ENCODE results near the gene ELOB.
A peak's percentile ranks its signal among the peaks of the same experiment; 100 is the strongest.

Gene ELOB

DNA sequence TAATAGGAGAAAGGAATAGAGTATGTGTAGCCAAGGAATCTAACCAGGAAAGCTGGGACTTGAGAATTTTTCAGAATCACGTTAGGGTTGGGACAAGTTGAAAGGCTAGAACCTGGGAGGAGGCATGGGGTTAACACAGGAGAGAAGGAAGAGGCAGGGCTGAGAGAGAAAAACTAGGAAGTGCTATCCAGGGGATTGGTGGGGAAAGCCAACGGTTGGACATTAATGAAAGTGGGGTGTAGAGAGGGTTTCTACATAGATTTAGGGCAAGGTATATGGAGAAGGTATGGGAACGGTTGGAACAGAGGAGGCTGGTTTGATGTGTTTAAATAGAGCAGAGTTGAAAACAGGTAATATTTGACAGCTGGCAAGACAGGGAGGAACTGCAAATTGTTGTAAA lies 21.9 kb downstream of the ELOB start:
- no peak for DNase-seq (ENCODE audit: low read depth, low spot score)
- H3K4me3 ChIP-seq (ENCODE audit: low read length), result no peak overlapping the region

DNA sequence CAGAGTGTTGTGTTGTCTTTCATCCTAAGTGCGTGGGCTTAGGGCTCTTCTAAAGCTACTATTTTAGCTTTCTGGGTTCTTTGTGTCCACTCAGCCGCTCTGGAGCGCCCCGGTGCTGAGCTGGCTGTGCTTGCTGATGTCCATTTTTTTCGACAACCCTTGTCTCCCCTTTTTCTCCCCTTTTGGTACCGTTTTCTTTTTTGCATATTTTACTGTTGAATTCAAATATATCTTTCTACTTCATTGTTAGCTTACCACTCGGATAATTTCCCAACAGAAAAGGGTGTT lies 23.4 kb downstream of the ELOB start:
- H3K4me3 ChIP-seq (ENCODE audit: low read length), result peak overlapping the region; percentile 79
- DNase-seq (ENCODE audit: low read depth, low spot score), result no peak

DNA sequence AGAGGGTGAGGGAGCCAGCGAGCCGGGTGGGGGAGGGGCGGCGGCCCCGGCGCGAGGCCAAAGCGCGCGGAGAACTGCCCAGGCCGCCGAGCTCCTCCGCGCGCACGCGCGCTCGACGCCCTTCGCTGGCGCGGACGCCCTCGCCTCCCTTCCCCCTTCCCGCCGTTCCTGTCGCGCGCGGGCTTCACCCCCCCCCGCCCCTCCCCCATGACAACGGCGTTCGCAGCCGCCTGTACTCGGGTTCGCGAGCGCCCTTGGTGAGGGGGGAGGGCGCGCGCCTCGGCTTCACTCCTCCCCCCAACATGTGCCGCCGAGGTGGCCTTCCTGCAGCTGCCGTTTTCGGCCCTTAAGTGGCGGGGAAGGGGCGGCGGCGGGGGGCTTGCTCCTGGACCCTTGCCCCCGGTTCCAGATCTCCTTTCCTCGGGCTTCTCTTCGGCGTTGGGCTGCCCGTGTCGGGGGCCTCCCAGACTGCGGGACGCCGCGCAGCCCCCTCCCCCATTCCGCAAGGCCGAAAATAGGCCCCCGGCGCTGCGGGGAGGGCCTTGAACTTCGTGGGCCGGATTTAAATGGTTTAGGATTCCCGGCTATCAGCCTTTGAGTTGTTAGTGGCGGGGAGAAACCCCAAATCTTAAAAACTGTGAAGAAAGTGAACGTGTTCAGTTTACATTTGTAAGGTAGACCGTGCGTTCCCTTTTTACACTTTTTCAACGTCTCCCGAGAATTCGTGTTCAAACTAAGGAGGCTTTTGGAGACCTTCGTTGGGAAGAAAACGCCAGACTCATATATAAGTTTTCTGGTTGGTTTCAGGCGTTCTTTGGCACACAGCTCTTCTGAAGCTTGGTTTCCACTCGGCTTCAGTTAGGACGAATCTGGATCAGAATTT lies 24.0 kb downstream of the ELOB start:
- peak overlapping the region; percentile 79 for H3K4me3 ChIP-seq (ENCODE audit: low read length)
- DNase-seq (ENCODE audit: low read depth, low spot score), result peak; percentile 69

DNA sequence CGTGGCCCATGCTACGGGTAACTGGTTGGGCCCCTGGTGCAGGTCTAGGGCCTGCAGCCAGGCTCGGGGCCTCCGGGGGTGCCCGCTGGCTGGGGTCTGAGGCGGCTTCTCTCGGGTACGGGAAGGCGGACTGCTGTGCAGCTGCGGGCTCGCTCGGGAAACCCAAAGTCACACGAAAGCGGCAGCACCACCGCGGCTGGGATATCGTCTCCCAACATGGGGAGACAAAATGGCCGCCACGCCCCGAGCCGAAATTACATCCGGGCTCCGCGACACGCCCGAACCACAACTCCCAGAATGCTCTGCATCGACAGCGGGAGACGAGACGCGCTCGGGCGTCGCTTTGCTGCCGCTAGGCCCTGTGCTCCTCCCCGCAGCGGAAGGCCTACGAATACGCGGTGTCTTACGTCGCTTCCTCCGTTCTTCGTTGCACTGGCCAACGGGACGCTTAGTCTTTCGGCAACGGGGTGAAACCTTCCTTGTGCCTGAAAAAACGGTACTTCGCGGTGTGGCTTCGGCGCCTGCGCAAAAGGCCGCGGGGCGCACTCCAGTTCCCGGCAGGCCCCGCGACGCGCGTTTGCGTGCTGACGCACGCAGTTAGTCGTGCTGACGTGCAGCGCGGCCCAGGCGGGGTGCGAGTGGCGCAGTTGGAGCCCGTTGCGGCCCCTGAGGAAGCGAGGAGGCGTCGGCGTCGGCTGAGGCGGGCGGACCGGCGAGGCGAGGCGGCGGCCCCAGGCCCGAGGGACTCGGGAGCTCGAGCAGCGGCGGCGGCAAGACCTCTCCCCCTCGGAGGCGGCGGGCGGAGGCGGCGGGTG lies 24.8 kb downstream of the ELOB start, which contains the start of gene SRRM2:
TSS of gene SRRM2 (plus strand) at position 604 of the 815 bp plus-strand sequence. CDS start 3,727 bp downstream, outside the sequence.
- peak; percentile 96 for DNase-seq (ENCODE audit: low read depth, low spot score)
- H3K4me3 ChIP-seq (ENCODE audit: low read length), result peak within 1 kb of the TSS; percentile 79

DNA sequence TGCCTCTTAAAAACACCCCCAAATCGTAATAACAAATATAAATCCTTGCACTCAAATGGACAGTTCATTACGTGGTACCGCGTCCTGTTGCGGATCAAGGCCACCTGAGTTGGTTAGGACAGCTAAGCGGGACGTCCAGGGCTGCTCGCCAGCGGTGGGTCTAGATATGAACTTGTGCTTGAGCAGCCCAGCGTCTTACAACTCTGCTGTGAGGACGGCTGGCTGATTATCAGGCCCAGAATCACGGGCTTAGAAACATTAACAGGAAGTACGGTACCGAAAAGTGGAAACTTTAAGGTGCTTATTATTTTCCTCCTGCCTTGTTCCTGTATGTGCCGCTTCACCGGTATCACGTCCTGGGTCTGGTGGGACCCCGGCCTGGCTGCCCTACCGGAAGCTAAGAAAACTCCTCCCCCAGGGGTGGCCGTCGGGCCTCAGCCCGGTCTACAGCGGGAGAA lies 25.5 kb downstream of the ELOB start:
- peak overlapping the region; percentile 79 for H3K4me3 ChIP-seq (ENCODE audit: low read length)
- DNase-seq (ENCODE audit: low read depth, low spot score), result peak; percentile 75

DNA sequence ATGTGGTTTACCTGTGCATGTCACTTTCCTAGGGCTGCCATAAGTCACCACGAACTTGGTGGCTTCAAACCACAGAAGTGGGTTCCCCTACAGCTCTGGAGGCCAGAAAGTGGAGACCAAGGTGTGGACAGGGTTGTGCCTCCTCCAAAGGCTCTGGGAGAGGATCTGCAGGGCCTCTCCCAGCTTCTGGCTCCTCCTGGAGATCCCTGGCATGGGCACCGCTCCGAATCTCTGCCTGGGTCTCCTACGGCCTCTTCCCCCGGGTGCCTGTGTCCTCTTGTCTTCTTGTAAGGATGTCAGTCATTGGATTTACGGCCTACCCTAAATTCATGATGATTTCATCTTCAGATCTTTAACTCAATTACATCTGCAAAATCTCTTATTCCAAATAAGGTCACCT lies 27.1 kb downstream of the ELOB start:
- DNase-seq (ENCODE audit: low read depth, low spot score), result peak; percentile 28
- H3K4me3 ChIP-seq (ENCODE audit: low read length), result no peak overlapping the region

DNA sequence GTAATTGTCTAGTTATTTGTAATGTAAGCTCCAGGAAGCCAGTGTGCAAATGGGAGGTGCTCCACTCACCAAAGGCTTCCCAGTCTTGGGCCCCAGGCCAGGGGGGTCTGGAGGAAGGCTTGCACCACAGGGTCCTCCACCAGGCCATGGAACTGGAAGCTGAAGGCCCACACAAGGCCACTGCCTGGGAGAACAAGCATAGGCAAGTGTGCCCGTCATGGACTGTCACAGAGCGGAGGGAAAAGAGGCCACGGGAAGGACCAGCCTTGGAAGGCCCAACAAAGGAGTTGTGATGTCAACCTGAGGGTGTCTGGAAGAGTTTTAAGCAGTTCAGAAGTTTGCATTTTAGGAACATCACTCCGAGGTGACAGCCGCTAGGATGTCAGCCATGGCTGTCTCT lies 27.6 kb downstream of the ELOB start:
- no peak for DNase-seq (ENCODE audit: low read depth, low spot score)
- no peak overlapping the region for H3K4me3 ChIP-seq (ENCODE audit: low read length)

DNA sequence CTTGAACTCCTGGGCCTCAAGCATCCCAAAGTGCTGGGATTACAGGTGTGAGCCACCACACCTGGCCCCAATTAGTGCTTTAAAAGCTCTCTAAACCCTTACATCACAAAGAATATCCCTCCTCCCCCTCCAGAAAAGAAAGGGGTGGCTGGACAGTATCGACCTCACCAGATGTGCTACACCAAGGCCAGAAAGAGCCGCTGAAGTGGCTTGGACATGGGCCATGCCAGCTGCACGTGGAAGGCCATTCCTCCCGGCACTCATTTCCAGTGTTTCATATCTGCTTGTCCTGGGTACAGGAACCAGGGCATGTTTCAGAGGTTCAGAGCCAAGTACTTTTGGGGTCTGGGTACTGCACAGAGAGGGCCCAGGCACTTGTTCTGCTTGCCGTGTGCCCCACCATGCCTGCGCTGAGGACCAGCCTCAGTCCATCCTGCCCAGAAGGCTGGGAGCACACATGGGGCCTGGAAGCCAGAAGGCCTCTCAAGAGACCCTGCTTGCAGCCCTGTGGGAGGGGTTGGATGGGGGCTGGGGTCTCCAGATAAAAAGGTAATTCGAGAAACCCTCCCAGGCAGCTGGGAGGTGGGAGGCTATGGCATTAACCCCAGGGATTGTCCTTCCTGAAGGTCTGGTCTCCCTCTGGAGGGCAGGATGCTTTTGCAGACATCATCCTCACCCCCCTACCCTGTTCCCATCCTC lies 28.2 kb downstream of the ELOB start:
- H3K4me3 ChIP-seq (ENCODE audit: low read length), result no peak overlapping the region
- no peak for DNase-seq (ENCODE audit: low read depth, low spot score)

DNA sequence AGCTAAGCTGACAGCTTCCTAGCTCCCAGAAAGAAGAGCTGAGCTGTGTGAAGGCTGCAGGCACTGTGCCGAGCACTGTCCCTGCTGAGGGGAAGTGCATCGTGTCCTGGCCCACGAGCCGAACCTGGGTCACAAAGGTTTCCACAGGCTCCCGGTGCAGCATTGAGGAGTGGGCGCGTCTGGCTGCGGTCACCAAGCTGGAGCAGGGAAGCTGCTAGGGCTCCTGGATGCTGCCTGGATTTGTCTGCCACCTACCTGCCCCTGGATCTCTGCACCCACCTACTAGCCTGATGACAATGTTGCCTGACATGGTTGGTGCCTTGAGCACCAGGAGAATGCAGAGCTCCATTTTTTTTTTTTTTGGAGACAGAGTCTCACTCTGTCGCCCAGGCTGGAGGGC lies 31.1 kb downstream of the ELOB start:
- no peak overlapping the region for H3K4me3 ChIP-seq (ENCODE audit: low read length)
- no peak for DNase-seq (ENCODE audit: low read depth, low spot score)

DNA sequence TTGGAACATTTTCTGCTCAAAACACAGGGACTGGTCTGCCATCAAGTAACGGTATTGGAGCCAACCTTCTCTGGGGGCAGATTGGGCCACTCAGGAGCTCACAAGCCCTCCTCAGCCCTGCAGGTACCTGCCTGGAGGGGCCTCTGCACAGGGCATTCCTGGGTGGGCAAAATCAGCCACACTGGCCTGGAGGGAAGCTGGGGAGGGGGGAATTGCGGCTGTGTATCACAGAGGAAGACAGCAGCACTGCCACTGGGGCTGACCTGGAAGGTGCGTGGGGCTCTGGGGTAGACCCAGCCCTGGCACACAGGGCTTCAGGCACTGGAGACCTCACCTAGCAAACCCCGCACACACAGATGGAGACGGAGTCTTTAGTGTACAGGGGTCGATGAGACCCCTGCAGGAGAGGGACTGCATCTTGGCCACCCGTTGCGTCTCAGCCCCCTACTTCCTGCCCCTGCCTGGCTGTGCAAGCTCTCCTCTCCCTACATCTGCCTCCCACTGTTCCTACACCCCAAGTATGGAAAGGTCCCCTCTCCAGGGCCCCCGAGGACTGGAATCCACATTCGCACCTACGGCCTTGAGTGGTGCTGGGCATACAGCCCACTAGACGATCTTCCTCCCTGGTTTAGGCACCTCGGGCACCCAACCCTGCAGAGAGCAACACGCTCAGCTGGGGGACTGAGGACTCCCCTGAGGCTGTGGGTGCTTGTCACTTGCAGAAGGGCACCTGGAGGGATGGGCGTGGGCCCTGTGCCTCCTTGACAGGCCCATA lies 31.8 kb downstream of the ELOB start:
- no peak overlapping the region for H3K4me3 ChIP-seq (ENCODE audit: low read length)
- DNase-seq (ENCODE audit: low read depth, low spot score), result no peak

DNA sequence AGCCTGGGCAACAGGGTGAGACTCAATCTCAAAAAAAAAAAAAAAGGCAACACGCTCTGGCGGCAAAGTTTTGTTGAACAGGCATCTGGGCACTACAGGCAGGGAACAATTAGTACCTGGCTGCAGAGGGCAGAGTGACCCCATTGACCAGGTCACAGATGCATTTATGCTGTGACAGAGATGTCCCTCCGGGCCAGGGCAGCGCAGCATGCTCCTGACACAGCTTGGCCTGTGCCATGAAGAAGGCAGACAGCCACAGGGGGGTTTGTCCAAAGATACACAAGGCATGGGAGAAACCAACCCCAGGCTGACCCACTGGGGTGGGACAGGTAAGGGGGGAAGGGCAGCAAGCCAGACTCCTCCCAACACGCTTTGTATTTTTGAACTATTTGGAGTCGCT lies 32.4 kb downstream of the ELOB start:
- no peak overlapping the region for H3K4me3 ChIP-seq (ENCODE audit: low read length)
- DNase-seq (ENCODE audit: low read depth, low spot score), result no peak

DNA sequence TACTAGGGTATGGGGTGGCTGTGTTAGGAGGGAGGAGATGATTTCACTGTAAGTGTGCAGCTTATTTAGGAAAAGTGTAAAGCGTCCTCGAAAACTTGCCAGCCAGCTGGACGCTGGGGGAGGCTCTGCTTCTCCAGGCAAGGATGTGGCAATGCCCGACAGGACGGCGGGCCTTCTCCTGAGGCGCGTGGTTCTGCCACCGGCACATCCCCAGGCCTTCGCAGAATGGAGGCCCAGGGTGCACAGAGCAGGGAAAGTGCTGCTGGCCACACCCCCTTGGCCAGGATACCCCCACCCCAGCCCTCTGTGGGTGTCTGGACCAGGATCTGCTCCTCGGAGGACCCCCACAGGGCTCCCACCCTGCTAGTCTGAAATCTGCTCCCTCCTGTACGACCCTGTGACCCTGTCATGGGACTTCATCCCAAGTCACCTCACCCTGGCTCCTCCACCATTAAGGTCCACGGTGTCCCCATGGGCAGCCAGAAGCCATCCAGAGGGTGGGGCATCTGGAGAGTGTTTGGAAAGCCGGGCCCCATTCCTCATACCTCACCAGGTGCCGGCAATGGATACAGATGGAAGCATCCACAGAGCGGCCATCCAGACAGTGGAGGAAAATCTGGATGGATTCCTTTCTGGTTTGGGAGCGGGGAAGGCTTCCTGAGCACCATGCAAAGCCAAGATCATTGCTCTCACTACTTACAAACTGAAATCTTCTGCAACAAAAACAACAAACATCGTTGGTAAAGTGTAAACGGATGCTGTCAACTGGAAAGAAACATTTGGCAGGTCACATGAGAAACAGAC lies 33.9 kb downstream of the ELOB start:
- no peak overlapping the region for H3K4me3 ChIP-seq (ENCODE audit: low read length)
- no peak for DNase-seq (ENCODE audit: low read depth, low spot score)

DNA sequence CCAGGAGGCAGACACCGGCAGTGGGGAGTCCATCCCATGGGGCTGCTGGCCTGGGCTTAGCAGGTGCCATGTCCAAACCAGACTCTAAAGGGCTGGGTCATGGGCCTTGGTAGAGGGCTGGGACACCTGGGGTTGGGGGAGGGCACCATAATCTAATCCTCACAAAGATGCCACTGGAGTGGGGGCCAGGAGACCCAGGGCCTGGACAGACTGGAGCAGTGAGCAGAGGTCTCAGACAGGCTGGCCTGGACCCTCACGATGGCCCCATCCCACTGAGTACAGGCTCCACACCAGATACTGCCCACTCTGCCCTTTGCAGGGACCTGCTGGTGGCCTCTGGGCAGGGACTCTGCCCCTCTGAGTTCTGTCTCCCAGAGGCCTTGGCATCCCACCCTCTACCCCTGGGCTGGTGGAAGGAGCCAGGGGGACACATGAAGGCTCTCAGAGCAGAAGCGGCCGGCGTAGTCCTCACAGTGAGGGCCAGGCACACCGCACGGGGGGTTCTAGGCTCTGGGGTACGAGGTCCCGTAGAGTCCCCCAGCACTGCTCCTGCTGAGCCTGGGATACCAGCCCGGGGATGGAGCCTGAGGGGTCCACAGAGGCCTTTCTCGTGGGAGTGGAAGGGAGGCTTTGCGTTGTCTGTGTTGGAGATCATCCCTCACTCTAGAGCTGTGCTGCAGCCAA lies 34.6 kb downstream of the ELOB start:
- H3K4me3 ChIP-seq (ENCODE audit: low read length), result no peak overlapping the region
- DNase-seq (ENCODE audit: low read depth, low spot score), result no peak

DNA sequence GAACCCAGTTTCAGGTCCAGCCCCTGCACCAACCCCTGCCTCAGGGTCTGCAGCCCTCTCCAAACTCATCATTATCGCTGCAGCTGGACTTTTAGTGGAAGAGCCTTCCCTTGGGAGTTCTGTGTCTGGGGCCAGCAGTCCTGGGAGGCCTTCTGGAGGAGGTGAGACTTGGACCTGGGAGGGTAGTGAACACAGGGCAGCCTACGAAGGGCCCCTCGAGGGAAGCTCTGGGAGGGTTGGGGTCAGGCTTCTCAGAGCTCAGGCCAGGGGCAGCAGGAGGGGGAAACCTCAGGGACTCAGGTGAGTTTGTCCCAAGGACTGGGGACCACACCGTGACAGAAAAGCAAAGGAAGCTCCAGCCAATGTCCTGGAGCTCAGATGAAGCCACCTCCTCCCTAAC lies 35.9 kb downstream of the ELOB start:
- H3K4me3 ChIP-seq (ENCODE audit: low read length), result no peak overlapping the region
- DNase-seq (ENCODE audit: low read depth, low spot score), result no peak

DNA sequence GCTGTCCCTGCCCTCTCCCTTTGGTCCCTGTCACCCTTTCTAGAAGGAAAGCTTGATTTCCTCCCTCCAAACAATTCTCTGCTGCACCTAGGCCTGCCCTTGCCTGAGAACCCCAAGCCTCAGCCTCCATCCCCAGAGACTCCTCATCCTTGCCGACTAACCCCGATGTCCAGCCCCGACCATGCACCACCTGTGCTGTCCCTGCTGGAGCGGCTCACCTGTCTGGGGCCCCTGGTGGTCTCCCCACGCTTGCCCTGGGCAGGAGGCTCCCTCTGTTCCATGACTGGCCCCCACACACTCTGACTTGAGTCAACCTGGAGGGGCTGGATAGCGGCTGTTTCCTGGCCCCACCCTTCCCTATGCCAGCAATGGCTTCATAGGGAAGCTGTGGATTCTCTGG lies 36.6 kb downstream of the ELOB start:
- DNase-seq (ENCODE audit: low read depth, low spot score), result no peak
- no peak overlapping the region for H3K4me3 ChIP-seq (ENCODE audit: low read length)

DNA sequence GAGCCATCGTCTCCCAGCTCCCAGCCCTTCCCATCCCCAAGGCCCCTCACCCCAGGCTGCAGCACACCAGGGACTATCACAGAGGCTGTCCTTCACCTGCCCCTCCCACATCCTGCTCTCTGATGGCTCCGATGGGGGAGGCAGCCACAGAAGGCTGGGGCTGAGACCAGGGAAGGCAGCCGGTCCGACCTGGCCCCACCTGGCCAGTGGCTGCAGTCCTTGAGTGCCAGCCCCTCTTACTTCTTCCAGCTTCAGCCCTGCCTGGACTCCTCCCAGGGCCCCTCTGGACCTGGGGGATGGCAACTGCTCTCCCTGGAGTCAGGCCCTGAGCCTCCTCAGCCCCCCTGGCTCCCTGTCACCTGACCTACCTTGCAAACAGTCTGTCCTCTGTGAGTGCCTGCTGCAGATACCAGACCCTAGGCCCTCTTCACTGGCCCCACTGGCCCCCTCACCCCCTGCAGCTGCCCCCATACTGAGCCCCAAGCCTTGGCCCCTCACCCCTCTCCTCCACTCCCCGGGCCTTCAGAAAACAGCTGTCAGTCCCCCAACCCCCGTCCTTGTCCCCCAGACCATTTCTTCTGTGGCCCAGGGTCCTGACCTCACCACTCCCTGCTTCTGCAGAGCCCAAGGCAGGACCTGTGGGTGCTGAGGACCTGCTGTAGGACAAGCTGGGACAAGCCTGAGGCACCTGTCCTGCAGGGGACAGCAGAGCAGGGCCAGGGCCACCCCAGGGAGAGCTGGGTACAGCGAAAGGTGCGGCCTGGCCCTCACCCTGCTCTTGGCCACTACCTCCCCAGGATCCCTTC lies 37.3 kb downstream of the ELOB start:
- H3K4me3 ChIP-seq (ENCODE audit: low read length), result no peak overlapping the region

DNA sequence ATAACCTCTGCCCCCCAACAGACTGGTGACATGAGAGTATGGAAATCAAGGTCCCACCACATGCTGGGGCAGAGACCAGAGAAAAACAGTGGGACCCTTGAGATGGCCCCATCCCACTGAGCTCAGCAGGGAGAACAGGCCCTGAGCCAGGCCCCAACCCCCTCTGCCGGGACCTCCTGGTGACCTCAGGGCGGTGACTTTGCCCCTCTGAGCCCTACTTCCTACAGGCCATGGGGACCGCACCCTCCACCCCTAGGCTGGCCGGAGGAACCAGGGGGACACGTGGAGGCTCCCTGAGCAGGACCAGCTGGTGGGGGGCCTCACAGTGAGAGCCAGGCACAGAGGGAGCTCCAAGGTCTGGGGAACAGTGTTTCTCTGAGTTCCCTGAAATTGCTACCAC lies 38.5 kb downstream of the ELOB start:
- no peak overlapping the region for H3K4me3 ChIP-seq (ENCODE audit: low read length)
- no peak for DNase-seq (ENCODE audit: low read depth, low spot score)

More for the DNA sequence above, 37.3 kb downstream of the ELOB start:
- DNase-seq (ENCODE audit: low read depth, low spot score), result no peak

Measured in Jurkat, Clone E6-1 (cell line).